B cell (primary cell): ENCODE data around the gene ABCB1.

Experiments used
- CTCF ChIP-seq: fragments of 200-600 bp; IDR thresholded peaks from one replicate; pipeline ENCODE4 v1.8.0; 2022; ENCODE audit warnings: antibody characterized with exemption, mild to moderate bottlenecking
- EZH2 ChIP-seq: IDR thresholded peaks from 2 replicates; pipeline ENCODE4 v1.6.1; 2012; ENCODE audit warnings: borderline replicate concordance, low read depth, mild to moderate bottlenecking, moderate library complexity, low read length; ENCODE audit not compliant: insufficient read depth, poor library complexity, severe bottlenecking

GRCh38 chr7:87473986-87474385 is 126.7 kb downstream of the ABCB1 start:
- TF ChIP-seq CTCF, result no peak
- no peak for TF ChIP-seq EZH2
